Thyroid gland (tissue), 4 donors: ENCODE data around the gene YPEL3. TPM values are rescaled to one million over a fixed set of nuclear protein-coding genes. Genes with fewer than 3 reads are reported as not detected.
A peak's percentile ranks its signal among the peaks of the same experiment; 100 is the strongest.

Experiments
- DNase-seq, 2 donors: peaks; one replicate each; pipeline ENCODE4 v3.0.0-alpha.2; 2019
- H3K27ac ChIP-seq, 3 donors: fragments of 200-600 bp; sonication (generic); 1 replicate in 2 of 3; 2 replicates in 1 of 3; pipeline ENCODE4 v1.5.1; 2016 to 2019; ENCODE audit warnings: mild to moderate bottlenecking in 1 of 3, moderate library complexity in 1 of 3
- H3K27me3 ChIP-seq: fragments of 200-600 bp; sonication (generic); one replicate; pipeline ENCODE4 v1.5.1; 2019
- H3K36me3 ChIP-seq, 2 donors: fragments of 200-600 bp; sonication (generic); one replicate each; pipeline ENCODE4 v1.5.1; 2016 to 2019
- H3K4me1 ChIP-seq, 2 donors: fragments of 200-600 bp; sonication (generic); one replicate each; pipeline ENCODE4 v1.5.1; 2017 to 2019
- H3K4me3 ChIP-seq, 3 donors: fragments of 200-600 bp; sonication (generic); replicated peaks in 1 of 3; 1 replicate in 2 of 3; 2 replicates in 1 of 3; pipeline ENCODE4 v1.5.1; 2016; ENCODE audit warnings: mild to moderate bottlenecking in 1 of 3
- H3K9me3 ChIP-seq: fragments of 200-600 bp; sonication (generic); one replicate; pipeline ENCODE4 v1.5.1; 2017
- POLR2A ChIP-seq, 2 donors: fragments of 450-650 bp; IDR thresholded peaks; one replicate each; pipeline ENCODE4 v1.6.1; 2017; ENCODE audit warnings: antibody characterized with exemption in 2 of 2, mild to moderate bottlenecking in 2 of 2, moderate library complexity in 1 of 2
- WGBS, 2 donors: methylation state at CpG; one replicate each; pipeline ENCODE4 v1.1.5; 2017; 5-methylcytosine and 5-hydroxymethylcytosine counted together
- intact Hi-C: fragments of 100-400 bp; cut with DNase I; formaldehyde crosslinking; loops from one replicate; pipeline ENCODE4 v1.15.1; 2023
- total RNA-seq, 4 donors: library from RNA; depleted of rRNA; stranded (reverse); fragments of >200 nt; gene quantifications; one replicate each; pipeline ENCODE4 v1.2.3, GENCODE V29; 2016
- TF ChIP-seq, protein P1 (sequence below), 6 experiments: fragments of 200-600 bp in 3 of 6; fragments of 450-650 bp in 3 of 6; sonication (generic) in 3 of 6; IDR thresholded peaks; one replicate each; pipeline ENCODE4 v1.5.1; 2016 to 2019; ENCODE audit warnings: antibody characterized with exemption in 6 of 6, mild to moderate bottlenecking in 2 of 6, inconsistent platforms in 1 of 6, moderate library complexity in 1 of 6

Gene YPEL3
- total RNA-seq, 4 donors from 2014 or later = 32.4 to 372 (median 68.0) TPM

DNA sequence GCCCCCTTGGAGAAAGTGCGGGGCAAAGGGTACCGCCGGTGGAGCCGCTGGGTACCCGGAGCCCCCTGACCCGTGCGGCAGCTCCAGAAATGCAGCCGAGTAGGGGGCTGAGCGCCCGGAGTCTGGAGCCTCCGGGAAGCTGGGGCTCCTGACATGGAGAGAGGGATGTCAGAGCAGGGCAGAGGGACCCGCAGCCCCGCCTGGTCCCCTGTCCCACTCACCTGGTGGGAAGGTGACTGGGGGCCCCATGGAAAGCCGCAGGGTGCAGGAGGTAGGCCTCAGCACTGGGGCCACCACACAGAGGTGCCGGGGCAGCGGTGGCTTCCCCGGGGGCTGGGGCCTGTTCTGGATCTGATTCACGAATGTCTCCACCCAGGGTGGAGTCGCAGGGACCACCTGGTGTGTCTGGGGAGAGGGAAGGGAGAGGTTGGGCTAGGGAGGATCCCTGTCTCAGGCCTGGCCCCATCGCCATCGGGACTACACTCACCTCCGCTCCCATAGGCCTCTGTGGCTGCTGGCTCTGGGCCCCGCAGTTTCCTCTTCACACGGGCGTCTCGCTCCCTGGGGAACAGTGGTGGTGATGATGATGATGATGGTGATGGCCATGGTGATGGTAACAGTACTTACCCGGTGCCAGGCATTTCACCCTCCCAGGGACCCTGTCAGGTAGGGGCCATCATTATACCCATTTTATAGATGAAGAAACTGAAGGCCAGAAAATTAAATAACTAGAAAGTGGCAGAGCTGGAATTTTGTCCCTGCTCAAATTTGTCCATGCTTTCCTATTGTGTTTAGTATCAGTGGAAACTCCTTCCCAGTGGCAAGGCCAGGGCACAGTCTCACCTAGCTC lies 9.5 kb downstream of the YPEL3 start:
- Histone ChIP-seq H3K9me3 (no peaks in the 10 kb centered on the region), H3K27me3 (no peaks in the 10 kb centered on the region), H3K4me1 (peaks cover 7 to 8% of the 10 kb centered on the region in 2 donors), H3K36me3 (peaks cover 38 to 41% of the 10 kb centered on the region in 2 donors), H3K4me3 (no peak overlapping the region), H3K27ac (no peak overlapping the region)
- no peak for DNase-seq
- TF ChIP-seq POLR2A (IDR thresholded peaks at IDR 0.05) = no peak
- TF ChIP-seq, protein P1, sequence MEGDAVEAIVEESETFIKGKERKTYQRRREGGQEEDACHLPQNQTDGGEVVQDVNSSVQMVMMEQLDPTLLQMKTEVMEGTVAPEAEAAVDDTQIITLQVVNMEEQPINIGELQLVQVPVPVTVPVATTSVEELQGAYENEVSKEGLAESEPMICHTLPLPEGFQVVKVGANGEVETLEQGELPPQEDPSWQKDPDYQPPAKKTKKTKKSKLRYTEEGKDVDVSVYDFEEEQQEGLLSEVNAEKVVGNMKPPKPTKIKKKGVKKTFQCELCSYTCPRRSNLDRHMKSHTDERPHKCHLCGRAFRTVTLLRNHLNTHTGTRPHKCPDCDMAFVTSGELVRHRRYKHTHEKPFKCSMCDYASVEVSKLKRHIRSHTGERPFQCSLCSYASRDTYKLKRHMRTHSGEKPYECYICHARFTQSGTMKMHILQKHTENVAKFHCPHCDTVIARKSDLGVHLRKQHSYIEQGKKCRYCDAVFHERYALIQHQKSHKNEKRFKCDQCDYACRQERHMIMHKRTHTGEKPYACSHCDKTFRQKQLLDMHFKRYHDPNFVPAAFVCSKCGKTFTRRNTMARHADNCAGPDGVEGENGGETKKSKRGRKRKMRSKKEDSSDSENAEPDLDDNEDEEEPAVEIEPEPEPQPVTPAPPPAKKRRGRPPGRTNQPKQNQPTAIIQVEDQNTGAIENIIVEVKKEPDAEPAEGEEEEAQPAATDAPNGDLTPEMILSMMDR (IDR thresholded peaks at IDR 0.05) = no peak
- 86 to 90% methylated on average over 17 to 26 of the region's 27 CpGs for WGBS, 2 donors
- intact Hi-C loops = loop anchor here (10.0 kb wide), 1 partner anchor 338 kb away; no protein-coding TSS in a partner anchor

DNA sequence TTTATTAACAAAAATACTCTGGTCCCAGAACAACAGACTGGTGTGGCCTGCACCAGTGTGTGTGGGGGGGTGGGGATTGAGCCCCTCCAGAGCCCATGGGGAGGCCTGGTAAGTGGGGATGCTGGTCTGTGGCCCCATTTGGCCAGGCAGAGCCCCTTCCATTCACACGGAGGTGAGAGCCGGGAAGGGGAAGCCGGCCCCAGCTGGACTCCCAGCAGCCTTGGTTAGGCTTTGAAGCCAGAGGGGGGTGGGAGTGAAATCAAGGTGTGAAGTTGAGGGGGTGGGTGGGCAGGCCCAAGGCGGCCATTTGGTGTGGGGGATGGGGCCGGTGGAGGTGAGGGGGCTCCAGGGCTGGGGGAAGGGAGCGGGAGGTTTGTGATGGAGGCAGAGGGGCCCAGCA lies 10.2 kb downstream of the YPEL3 start:
- Histone ChIP-seq H3K9me3 (no peaks in the 10 kb centered on the region), H3K36me3 (peaks cover 44 to 48% of the 10 kb centered on the region in 2 donors), H3K27ac (peak overlapping the region in 1 of 3 donors; percentile 27)

GRCh38 chr16:30085247-30085646 lies 10.8 kb downstream of the YPEL3 start:
- peaks cover 46 to 51% of the 10 kb centered on the region in 2 donors for H3K36me3 ChIP-seq

More for the DNA sequence above, 10.2 kb downstream of the YPEL3 start:
- Histone ChIP-seq H3K4me1 (peaks cover under 1 to 1% of the 10 kb centered on the region in 2 donors), H3K4me3 (no peak overlapping the region), H3K27me3 (no peaks in the 10 kb centered on the region)
- WGBS, 2 donors = 76 to 88% methylated on average over 3 to 6 of the region's 6 CpGs
- TF ChIP-seq, protein P1 (IDR thresholded peaks at IDR 0.05) = no peak
- no peak for TF ChIP-seq POLR2A (IDR thresholded peaks at IDR 0.05)
- no peak for DNase-seq
- intact Hi-C loops = loop anchor here (10.0 kb wide), 1 partner anchor 339 kb away; no protein-coding TSS in a partner anchor

DNA sequence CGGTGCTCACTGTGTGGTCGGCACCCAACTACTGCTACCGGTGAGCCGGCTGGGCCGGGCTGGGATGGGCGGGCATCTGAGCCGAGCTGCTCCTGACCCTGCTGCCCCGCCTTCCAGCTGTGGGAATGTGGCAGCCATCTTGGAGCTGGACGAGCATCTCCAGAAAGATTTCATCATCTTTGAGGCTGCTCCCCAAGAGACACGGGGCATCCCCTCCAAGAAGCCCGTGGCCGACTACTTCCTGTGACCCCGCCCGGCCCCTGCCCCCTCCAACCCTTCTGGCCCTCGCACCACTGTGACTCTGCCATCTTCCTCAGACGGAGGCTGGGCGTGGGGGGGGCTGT lies 11.2 kb downstream of the YPEL3 start:
- Histone ChIP-seq H3K9me3 (no peaks in the 10 kb centered on the region), H3K4me3 (no peak overlapping the region), H3K36me3 (peaks cover 46 to 51% of the 10 kb centered on the region in 2 donors), H3K4me1 (no peaks in the 10 kb centered on the region), H3K27me3 (no peaks in the 10 kb centered on the region), H3K27ac (no peak overlapping the region)
- WGBS, 2 donors = 71 to 77% methylated on average over 15 to 17 of the region's 17 CpGs
- intact Hi-C loops = loop anchor here (10.0 kb wide), 1 partner anchor 340 kb away; no protein-coding TSS in a partner anchor
- DNase-seq = no peak
- TF ChIP-seq, protein P1 (IDR thresholded peaks at IDR 0.05) = no peak
- no peak for TF ChIP-seq POLR2A (IDR thresholded peaks at IDR 0.05)

More at GRCh38 chr16:30085247-30085646, 10.8 kb downstream of the YPEL3 start:
- Histone ChIP-seq H3K27me3 (no peaks in the 10 kb centered on the region), H3K4me3 (no peak overlapping the region), H3K27ac (peak overlapping the region in 1 of 3 donors; percentile 27), H3K4me1 (no peaks in the 10 kb centered on the region), H3K9me3 (no peaks in the 10 kb centered on the region)
- WGBS, 2 donors = 66 to 72% methylated on average over 3 of the region's 3 CpGs
- DNase-seq = no peak
- no peak for TF ChIP-seq POLR2A (IDR thresholded peaks at IDR 0.05)
- TF ChIP-seq, protein P1 (IDR thresholded peaks at IDR 0.05) = no peak
- intact Hi-C loops = loop anchor here (10.0 kb wide), 1 partner anchor 340 kb away; no protein-coding TSS in a partner anchor
